OCI-LY1 (cell line): ENCODE data around the gene RPL28.

Experiments used
- H2AFZ ChIP-seq: fragments of 200-600 bp; sonication (generic), shearing (Covaris generic); 2 replicates; pipeline ENCODE4 v1.6.0; 2014; ENCODE audit warnings: antibody characterized with exemption, mild to moderate bottlenecking, low read length
- H3F3A ChIP-seq: fragments of 200-600 bp; sonication (generic), shearing (Covaris generic); 2 replicates; pipeline ENCODE4 v1.6.0; 2014; ENCODE audit warnings: mild to moderate bottlenecking, antibody characterized with exemption, low read length, moderate library complexity; ENCODE audit not compliant: insufficient read depth
- H3K27ac ChIP-seq: fragments of 200-600 bp; sonication (generic); 2 replicates; pipeline ENCODE4 v1.5.1; 2014; ENCODE audit warnings: low read length, mixed run types, mild to moderate bottlenecking, low read depth; ENCODE audit not compliant: poor library complexity, severe bottlenecking
- H3K27me3 ChIP-seq: fragments of 200-600 bp; sonication (generic); 2 replicates; pipeline ENCODE4 v1.6.0; 2014; ENCODE audit warnings: antibody characterized with exemption, mild to moderate bottlenecking, low read length, moderate library complexity; ENCODE audit not compliant: insufficient read depth
- H3K36me3 ChIP-seq: fragments of 200-600 bp; sonication (generic); 2 replicates; pipeline ENCODE4 v1.6.1; 2014; ENCODE audit warnings: mild to moderate bottlenecking, antibody characterized with exemption, low read length, moderate library complexity, mixed read lengths; ENCODE audit not compliant: insufficient read depth
- H3K4me1 ChIP-seq: fragments of 200-600 bp; sonication (generic); 2 replicates; pipeline ENCODE4 v1.5.1; 2014; ENCODE audit warnings: mild to moderate bottlenecking, low read length, moderate library complexity; ENCODE audit not compliant: insufficient read depth, severe bottlenecking
- H3K4me2 ChIP-seq: fragments of 200-600 bp; sonication (generic), shearing (Covaris generic); 2 replicates; pipeline ENCODE4 v1.6.1; 2014; ENCODE audit warnings: low read length
- H3K4me3 ChIP-seq: fragments of 200-600 bp; sonication (generic); 2 replicates; pipeline ENCODE4 v1.5.1; 2014; ENCODE audit warnings: low read length, low read depth, mild to moderate bottlenecking, mixed read lengths; ENCODE audit not compliant: poor library complexity, severe bottlenecking
- H3K79me2 ChIP-seq: fragments of 200-600 bp; shearing (Covaris generic); 2 replicates; pipeline ENCODE4 v1.6.1; 2016; ENCODE audit warnings: mixed run types, low read length, mixed read lengths; ENCODE audit not compliant: insufficient read depth
- H3K9ac ChIP-seq: fragments of 200-600 bp; sonication (generic), shearing (Covaris generic); 2 replicates; pipeline ENCODE4 v1.6.1; 2014; ENCODE audit warnings: mild to moderate bottlenecking, low read length, mixed read lengths
- H3K9me2 ChIP-seq: fragments of 200-600 bp; sonication (generic), shearing (Covaris generic); 2 replicates; pipeline ENCODE4 v1.6.1; 2014; ENCODE audit warnings: low read depth, mild to moderate bottlenecking, low read length, mixed read lengths
- H3K9me3 ChIP-seq: fragments of 200-600 bp; shearing (Covaris generic); 2 replicates; pipeline ENCODE4 v1.6.1; 2014; ENCODE audit warnings: low read length, mixed read lengths
- H4K20me1 ChIP-seq: fragments of 200-600 bp; sonication (generic), shearing (Covaris generic); 2 replicates; pipeline ENCODE4 v1.6.0; 2016; ENCODE audit warnings: mild to moderate bottlenecking, low read length; ENCODE audit not compliant: insufficient read depth
- CTCF ChIP-seq: fragments of 200-600 bp; sonication (generic), shearing (Covaris generic); IDR thresholded peaks from 2 replicates; pipeline ENCODE4 v1.5.1; 2017; ENCODE audit warnings: mild to moderate bottlenecking, antibody characterized with exemption, low read length, moderate library complexity, mixed read lengths
- EZH2 ChIP-seq: fragments of 200-600 bp; sonication (generic), shearing (Covaris generic); IDR thresholded peaks from 2 replicates; pipeline ENCODE4 v1.8.0; 2017; ENCODE audit warnings: borderline replicate concordance, mixed run types, mild to moderate bottlenecking, antibody characterized with exemption, low read length, moderate library complexity, mixed read lengths

The RPL28 gene

GRCh38 chr19:55345818-55346724 lies 39.7 kb upstream of the RPL28 start:
- Histone ChIP-seq H3F3A (no peaks in the 10 kb centered on the region), H3K79me2 (no peaks in the 10 kb centered on the region), H3K9me3 (no peaks in the 10 kb centered on the region), H2AFZ (no peak overlapping the region), H4K20me1 (no peaks in the 10 kb centered on the region), H3K36me3 (peaks cover 21% of the 10 kb centered on the region), H3K27ac (no peak overlapping the region), H3K4me1 (peaks cover 7% of the 10 kb centered on the region), H3K4me3 (no peak overlapping the region), H3K4me2 (no peak overlapping the region), H3K9me2 (no peaks in the 10 kb centered on the region), H3K9ac (no peak overlapping the region), H3K27me3 (no peaks in the 10 kb centered on the region)
- TF ChIP-seq CTCF (no peak), EZH2 (no peak)

GRCh38 chr19:55346725-55347441 lies 38.8 kb upstream of the RPL28 start:
- peaks cover 16% of the 10 kb centered on the region for H3K36me3 ChIP-seq
- peaks cover under 1% of the 10 kb centered on the region; the same call in 1 of the 2 replicates for H3K27me3 ChIP-seq
- no peak overlapping the region for H3K4me2 ChIP-seq
- no peaks in the 10 kb centered on the region for H3K79me2 ChIP-seq
- no peaks in the 10 kb centered on the region for H4K20me1 ChIP-seq
- H3F3A ChIP-seq = no peaks in the 10 kb centered on the region
- no peak for TF ChIP-seq CTCF
- TF ChIP-seq EZH2 = no peak
- H3K9ac ChIP-seq = no peak overlapping the region
- no peaks in the 10 kb centered on the region for H3K4me1 ChIP-seq
- no peaks in the 10 kb centered on the region for H3K9me3 ChIP-seq
- no peak overlapping the region for H2AFZ ChIP-seq
- no peaks in the 10 kb centered on the region for H3K9me2 ChIP-seq
- no peak overlapping the region for H3K4me3 ChIP-seq
- H3K27ac ChIP-seq = no peak overlapping the region

GRCh38 chr19:55347442-55348009 lies 38.2 kb upstream of the RPL28 start:
- Histone ChIP-seq H4K20me1 (no peaks in the 10 kb centered on the region), H3K4me2 (no peak overlapping the region), H3K4me3 (no peak overlapping the region), H3K27me3 (peaks cover 7% of the 10 kb centered on the region), H3K9me3 (no peaks in the 10 kb centered on the region), H3K4me1 (no peaks in the 10 kb centered on the region), H2AFZ (no peak overlapping the region), H3K36me3 (peaks cover 10% of the 10 kb centered on the region), H3K27ac (no peak overlapping the region), H3F3A (no peaks in the 10 kb centered on the region), H3K9ac (no peak overlapping the region), H3K9me2 (no peaks in the 10 kb centered on the region), H3K79me2 (no peaks in the 10 kb centered on the region)
- TF ChIP-seq CTCF = no peak
- TF ChIP-seq EZH2 = no peak
